HEK293T (cell line): ENCODE measurements around the gene PRKAG2.
"Not testable (repeated sequence)": the region's sequence is repeated elsewhere in the genome, so short reads cannot be mapped to it uniquely, and the experiment has no call there.

Source experiments
- CTCF ChIA-PET: fragments of 350-600 bp; formaldehyde crosslinking; extraction: SDS; loops from one replicate; lab custom pipeline; 2021; ENCODE audit warnings: antibody characterized with exemption, inconsistent platforms; lab: Yijun Ruan, JAX
- POLR2A ChIA-PET: fragments of 350-600 bp; formaldehyde crosslinking; extraction: SDS; loops from one replicate; lab custom pipeline; 2020; ENCODE audit warnings: antibody characterized with exemption, inconsistent platforms; lab: Yijun Ruan, JAX
- DNase-seq: peaks from one replicate; pipeline ENCODE4 v3.0.0; 2012; ENCODE audit warnings: mixed read lengths; ENCODE audit errors: extremely low spot score
- ARNT ChIP-seq: fragments of 450-650 bp; IDR thresholded peaks from 2 replicates; pipeline ENCODE4 v1.6.1; 2017; ENCODE audit warnings: mild to moderate bottlenecking
- BHLHE40 ChIP-seq: fragments of 450-650 bp; IDR thresholded peaks from 2 replicates; pipeline ENCODE4 v1.6.1; 2016; ENCODE audit warnings: mild to moderate bottlenecking, moderate library complexity, borderline replicate concordance
- CTBP1 ChIP-seq: fragments of 450-650 bp; IDR thresholded peaks from 2 replicates; pipeline ENCODE4 v1.6.1; 2016; ENCODE audit warnings: borderline replicate concordance
- ELF4 ChIP-seq: fragments of 450-650 bp; IDR thresholded peaks from 2 replicates; pipeline ENCODE4 v1.6.1; 2017; ENCODE audit warnings: antibody characterized with exemption
- FOXA1 ChIP-seq: fragments of 450-650 bp; IDR thresholded peaks from 2 replicates; pipeline ENCODE4 v1.6.1; 2016; ENCODE audit warnings: mild to moderate bottlenecking
- FOXK2 ChIP-seq: fragments of 450-650 bp; IDR thresholded peaks from 2 replicates; pipeline ENCODE4 v1.6.1; 2016; ENCODE audit warnings: mild to moderate bottlenecking
- FOXM1 ChIP-seq: fragments of 450-650 bp; IDR thresholded peaks from 2 replicates; pipeline ENCODE4 v1.6.1; 2017; ENCODE audit warnings: mild to moderate bottlenecking, borderline replicate concordance
- HDGF ChIP-seq: fragments of 450-650 bp; IDR thresholded peaks from 2 replicates; pipeline ENCODE4 v1.6.1; 2017; ENCODE audit warnings: antibody characterized with exemption, borderline replicate concordance
- L3MBTL2 ChIP-seq: fragments of 450-650 bp; conservative IDR thresholded peaks from 2 replicates; pipeline ENCODE4 v1.6.1; 2016; ENCODE audit warnings: mild to moderate bottlenecking
- LEF1 ChIP-seq: fragments of 450-650 bp; IDR thresholded peaks from 2 replicates; pipeline ENCODE4 v1.6.1; 2017; ENCODE audit warnings: mild to moderate bottlenecking, borderline replicate concordance
- NFRKB ChIP-seq: fragments of 450-650 bp; IDR thresholded peaks from 2 replicates; pipeline ENCODE4 v1.6.1; 2016; ENCODE audit warnings: mild to moderate bottlenecking, moderate library complexity
- SP1 ChIP-seq: fragments of 450-650 bp; IDR thresholded peaks from 2 replicates; pipeline ENCODE4 v1.6.1; 2017
- SUZ12 ChIP-seq: fragments of 450-650 bp; IDR thresholded peaks from 2 replicates; pipeline ENCODE4 v1.6.1; 2016; ENCODE audit warnings: mild to moderate bottlenecking
- TARDBP ChIP-seq: fragments of 450-650 bp; IDR thresholded peaks from 2 replicates; pipeline ENCODE4 v1.6.1; 2016
- ZNF384 ChIP-seq: fragments of 450-650 bp; IDR thresholded peaks from 2 replicates; pipeline ENCODE4 v1.6.1; 2016
- TF ChIP-seq, protein P1 (sequence below): fragments of 450-650 bp; IDR thresholded peaks from 2 replicates; pipeline ENCODE4 v1.6.1; 2016

PRKAG2 gene

DNA sequence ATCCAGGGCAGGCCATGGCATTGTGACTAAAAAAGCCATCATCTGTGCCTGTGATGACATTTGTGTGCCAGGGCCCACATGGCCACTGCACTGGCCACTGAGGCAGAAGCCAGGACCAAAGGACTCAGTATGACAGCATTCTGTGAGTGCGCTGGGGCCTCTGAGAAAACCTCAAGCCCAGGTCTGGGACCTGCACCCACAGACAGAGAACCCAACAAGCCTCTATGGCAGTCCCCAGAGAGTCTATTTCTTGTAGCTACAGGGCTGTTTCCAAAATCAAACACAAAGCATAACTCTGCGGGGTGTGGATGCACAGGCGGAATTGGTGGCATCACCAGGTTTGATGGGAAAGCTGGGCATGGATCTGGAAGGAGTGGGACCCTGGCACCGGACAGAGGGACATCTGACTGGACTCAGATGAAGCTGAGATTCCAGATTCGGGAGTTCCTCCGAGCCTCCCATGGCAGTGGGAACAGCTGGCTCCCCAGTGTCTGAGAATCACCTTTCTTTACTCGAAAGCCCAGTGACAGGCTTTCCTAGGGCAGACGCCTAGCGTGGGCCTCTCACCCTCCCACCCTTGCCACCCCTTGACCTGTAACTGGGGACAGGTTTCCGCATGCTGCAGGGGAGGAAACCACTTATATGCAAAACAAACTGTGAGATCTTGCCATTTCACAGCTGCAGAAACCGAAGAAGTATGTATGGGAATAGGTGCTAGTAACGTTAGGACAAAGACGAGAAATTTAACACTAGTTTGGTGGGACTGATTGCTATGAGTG is 286.7 kb downstream of the PRKAG2 start:
- CTCF ChIA-PET: no interaction called here
- POLR2A ChIA-PET: no interaction called here
- DNase-seq: no peak
- TF ChIP-seq L3MBTL2: no peak
- no peak for TF ChIP-seq LEF1
- TF ChIP-seq FOXM1: no peak
- TF ChIP-seq CTBP1: no peak
- TF ChIP-seq SUZ12: no peak
- TF ChIP-seq FOXA1: no peak
- TF ChIP-seq BHLHE40: no peak
- no peak for TF ChIP-seq SP1
- no peak for TF ChIP-seq TARDBP
- TF ChIP-seq HDGF: no peak
- TF ChIP-seq ZNF384: no peak
- TF ChIP-seq, protein P1, sequence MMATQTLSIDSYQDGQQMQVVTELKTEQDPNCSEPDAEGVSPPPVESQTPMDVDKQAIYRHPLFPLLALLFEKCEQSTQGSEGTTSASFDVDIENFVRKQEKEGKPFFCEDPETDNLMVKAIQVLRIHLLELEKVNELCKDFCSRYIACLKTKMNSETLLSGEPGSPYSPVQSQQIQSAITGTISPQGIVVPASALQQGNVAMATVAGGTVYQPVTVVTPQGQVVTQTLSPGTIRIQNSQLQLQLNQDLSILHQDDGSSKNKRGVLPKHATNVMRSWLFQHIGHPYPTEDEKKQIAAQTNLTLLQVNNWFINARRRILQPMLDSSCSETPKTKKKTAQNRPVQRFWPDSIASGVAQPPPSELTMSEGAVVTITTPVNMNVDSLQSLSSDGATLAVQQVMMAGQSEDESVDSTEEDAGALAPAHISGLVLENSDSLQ: no peak

GRCh38 chr7:151588982-151589381 is 287.9 kb downstream of the PRKAG2 start:
- POLR2A ChIA-PET: no interaction called here
- TF ChIP-seq CTBP1 (no peak), NFRKB (no peak), LEF1 (no peak), FOXA1 (no peak), BHLHE40 (no peak), FOXM1 (no peak), TARDBP (no peak), L3MBTL2 (no peak), SUZ12 (no peak), ARNT (no peak), ELF4 (no peak), SP1 (no peak), FOXK2 (no peak), ZNF384 (no peak)
- CTCF ChIA-PET: no interaction called here
- DNase-seq: no peak

DNA sequence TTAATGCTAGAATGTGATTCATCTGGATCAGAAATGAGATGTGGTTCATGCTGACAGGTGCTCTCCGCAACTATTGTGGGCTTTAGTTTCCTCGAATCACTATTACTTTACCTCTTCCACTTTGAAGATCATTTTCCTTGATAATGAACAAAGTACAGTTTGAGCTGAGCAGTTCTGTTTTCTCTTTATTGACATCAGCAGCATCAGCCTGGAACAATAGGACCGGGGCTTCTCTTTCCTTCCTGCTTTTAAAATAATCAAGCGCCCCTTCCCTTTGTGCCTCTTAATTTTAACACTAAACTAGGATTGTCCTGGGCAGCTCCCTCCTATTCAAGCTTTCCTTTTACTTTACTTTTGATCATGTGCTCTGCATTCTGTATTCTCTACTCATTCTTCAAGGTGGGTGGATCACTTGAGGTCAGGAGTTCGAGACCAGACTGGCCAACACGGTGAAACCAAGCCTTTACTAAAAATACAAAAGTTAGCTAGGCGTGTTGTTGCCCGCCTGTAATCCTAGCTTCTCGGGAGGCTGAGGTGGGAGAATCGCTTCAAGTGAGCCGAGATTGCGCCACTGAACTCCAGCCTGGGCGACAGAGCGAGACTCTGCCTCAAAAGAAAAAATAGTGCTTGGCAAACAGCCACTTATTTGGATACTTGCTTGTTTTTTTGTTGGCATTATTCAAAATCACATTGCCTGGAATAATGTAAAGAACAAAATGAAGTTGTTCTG is 290.2 kb downstream of the PRKAG2 start:
- no peak for TF ChIP-seq CTBP1
- TF ChIP-seq TARDBP: no peak
- TF ChIP-seq L3MBTL2: no peak
- no peak for TF ChIP-seq ARNT
- no peak for TF ChIP-seq FOXM1
- TF ChIP-seq FOXA1: no peak
- no peak for TF ChIP-seq HDGF
- no peak for TF ChIP-seq FOXK2
- no peak for TF ChIP-seq SUZ12
- no peak for TF ChIP-seq BHLHE40
- no peak for TF ChIP-seq SP1
- no peak for TF ChIP-seq ELF4
- CTCF ChIA-PET: no interaction called here
- POLR2A ChIA-PET: no interaction called here
- no peak for DNase-seq

DNA sequence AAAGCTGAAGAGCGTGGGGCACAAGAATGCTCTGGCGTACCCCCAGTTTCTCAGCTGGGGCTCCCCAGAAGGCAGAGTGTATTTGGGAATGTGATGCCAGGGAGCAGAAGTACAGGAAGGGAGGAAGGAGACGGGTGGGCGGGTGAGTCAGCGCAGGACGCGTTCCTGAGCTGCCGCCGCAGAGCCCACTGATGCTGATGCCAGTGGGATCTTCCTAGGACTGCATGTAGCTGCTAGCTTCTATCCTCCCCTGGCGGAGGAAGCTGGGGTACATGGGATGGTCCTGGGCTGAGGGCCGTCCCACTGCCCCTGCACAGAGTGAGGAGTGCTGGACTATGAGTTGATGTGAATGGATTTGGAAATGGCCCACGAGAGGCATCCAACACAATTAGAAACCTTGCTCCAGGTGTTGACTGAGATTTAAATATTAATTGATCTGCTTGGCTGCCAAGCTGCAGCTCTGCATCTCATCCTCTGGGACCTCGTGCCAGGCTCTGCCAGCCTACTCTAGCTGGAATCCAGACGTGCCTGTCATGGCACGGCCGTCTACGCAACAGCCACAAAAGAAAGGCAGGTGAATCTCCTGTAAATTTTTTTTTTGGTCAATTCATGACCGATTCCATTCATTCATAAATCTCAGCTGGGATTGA is 291.0 kb downstream of the PRKAG2 start:
- no peak for DNase-seq
- no peak for TF ChIP-seq FOXM1
- no peak for TF ChIP-seq HDGF
- CTCF ChIA-PET: interaction anchor here (0.7 kb wide), 1 partner anchor 197 kb away, joined by 4 read pairs; no protein-coding TSS in a partner anchor
- POLR2A ChIA-PET: interaction anchor here (0.9 kb wide), 1 partner anchor 11 kb away, joined by 3 read pairs; no protein-coding TSS in a partner anchor

DNA sequence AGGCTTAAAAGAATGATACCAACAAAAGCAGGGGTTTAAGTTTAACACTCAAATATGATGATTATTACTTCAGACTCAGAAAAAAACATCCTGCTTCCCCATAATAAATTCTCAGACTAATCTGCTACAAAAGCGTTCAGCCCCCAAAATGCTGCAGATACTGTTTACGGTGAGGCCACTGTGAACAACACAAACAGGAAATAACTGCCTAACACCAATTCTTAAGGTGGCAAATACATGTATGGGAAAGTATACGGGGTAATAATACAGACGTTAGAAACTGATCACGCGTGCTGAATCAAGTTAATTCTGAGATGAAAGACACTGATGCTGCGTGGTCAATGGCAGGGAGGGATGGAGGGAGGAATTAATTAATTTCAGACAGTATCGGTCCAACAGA is 295.2 kb downstream of the PRKAG2 start:
- no peak for TF ChIP-seq SUZ12
- no peak for TF ChIP-seq SP1
- TF ChIP-seq ELF4: no peak
- no peak for TF ChIP-seq L3MBTL2
- no peak for TF ChIP-seq LEF1
- TF ChIP-seq ARNT: no peak
- CTCF ChIA-PET: interaction anchor here (1.0 kb wide), 1 partner anchor 37 kb away, joined by 3 read pairs; no protein-coding TSS in a partner anchor
- DNase-seq: no peak

DNA sequence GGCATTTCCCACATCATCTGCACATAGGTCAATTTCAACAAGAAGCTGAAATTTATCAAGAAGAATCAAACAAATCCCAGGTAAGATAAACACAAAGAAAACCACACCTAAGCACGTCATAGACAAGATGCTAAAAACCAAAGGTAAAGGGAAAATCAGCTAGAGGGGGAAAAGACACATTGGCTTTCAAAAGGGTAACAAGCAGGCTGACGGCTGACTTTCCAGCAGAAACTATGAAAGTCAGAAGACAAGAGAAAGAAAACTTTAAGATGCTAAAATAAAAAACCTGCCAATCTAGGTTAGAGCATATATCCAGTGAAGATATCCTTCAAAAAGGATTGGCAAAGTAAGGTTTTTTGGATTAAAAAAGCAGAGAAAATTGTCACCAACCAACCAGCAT is 297.3 kb downstream of the PRKAG2 start:
- DNase-seq: no peak
- CTCF ChIA-PET: interaction anchor here (0.6 kb wide), 1 partner anchor 49 kb away, joined by 3 read pairs; no protein-coding TSS in a partner anchor
- POLR2A ChIA-PET: no interaction called here
- TF ChIP-seq HDGF (no peak), SP1 (no peak), TARDBP (no peak)

More for the DNA sequence above, 295.2 kb downstream of the PRKAG2 start:
- POLR2A ChIA-PET: no interaction called here

DNA sequence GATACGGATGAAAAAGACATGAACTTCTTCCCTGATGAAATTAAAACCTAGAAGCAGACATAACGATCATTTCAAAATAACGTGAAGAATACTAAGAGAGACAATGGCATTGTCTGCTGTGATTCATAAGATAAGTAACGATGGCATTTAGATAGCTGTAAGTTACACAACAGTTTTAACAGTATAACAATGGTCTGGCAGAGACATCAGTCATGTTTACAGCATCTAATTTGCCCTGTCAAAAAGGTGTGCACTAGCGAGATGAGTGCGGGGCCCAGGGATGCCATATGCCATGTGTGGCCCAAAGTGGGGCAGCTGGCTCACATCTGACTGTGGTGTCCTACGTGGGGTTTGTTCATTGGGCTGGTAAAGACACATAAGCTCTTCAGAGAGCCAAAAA is 301.5 kb downstream of the PRKAG2 start:
- no peak for DNase-seq
- POLR2A ChIA-PET: no interaction called here
- CTCF ChIA-PET: interaction anchor here (0.6 kb wide), 1 partner anchor 347 kb away, joined by 4 read pairs; no protein-coding TSS in a partner anchor
- TF ChIP-seq FOXA1 (no peak), TARDBP (no peak), FOXK2 (no peak), SP1 (no peak), SUZ12 (no peak), ELF4 (no peak)
- TF ChIP-seq, protein P1: 0 out of 2 replicates have a peak, but pooled peaks have one; percentile 33

GRCh38 chr7:151573046-151573445 is 303.9 kb downstream of the PRKAG2 start:
- DNase-seq, POLR2A ChIA-PET: not testable (repeated sequence)
- CTCF ChIA-PET: interaction anchor here (0.8 kb wide), 1 partner anchor 130 kb away, joined by 3 read pairs; no protein-coding TSS in a partner anchor
